Liver (tissue), 3 donors: ENCODE data around the gene SGSH.

ENCODE experiments used
- CTCF ChIP-seq: fragments of 150-350 bp; IDR thresholded peaks from 2 replicates; pipeline ENCODE4 v1.5.1; 2017; ENCODE audit warnings: improper control_type of control experiment, low read depth, low read length; ENCODE audit not compliant: missing input control
- MAX ChIP-seq: IDR thresholded peaks from 2 replicates; pipeline ENCODE4 v1.6.1; 2016; ENCODE audit warnings: antibody characterized with exemption
- RXRA ChIP-seq, 2 donors: IDR thresholded peaks; 2 replicates each; pipeline ENCODE4 v1.6.1; 2017 to 2018; ENCODE audit warnings: antibody characterized with exemption in 2 of 2, mild to moderate bottlenecking in 1 of 2
- TAF1 ChIP-seq: conservative IDR thresholded peaks from 2 replicates; pipeline ENCODE4 v1.6.1; 2016; ENCODE audit warnings: antibody characterized with exemption, mild to moderate bottlenecking
- YY1 ChIP-seq: IDR thresholded peaks from 2 replicates; pipeline ENCODE4 v1.6.1; 2016; ENCODE audit warnings: antibody characterized with exemption, mild to moderate bottlenecking
- ZBTB33 ChIP-seq: IDR thresholded peaks from 2 replicates; pipeline ENCODE4 v1.6.1; 2016; ENCODE audit warnings: antibody characterized with exemption
- donor health status: healthy.
- donor health status: healthy.

- no peak for TF ChIP-seq MAX
- TF ChIP-seq CTCF = no peak
- TF ChIP-seq YY1 = no peak
- TF ChIP-seq ZBTB33 = no peak
- TF ChIP-seq RXRA (IDR thresholded peaks at IDR 0.05) = no peak
- TF ChIP-seq TAF1 = no peak
These were observed 1.4 kb upstream of the SGSH start for GRCh38 chr17:80221351-80222105.
